ENCODE results near the gene BRF1. TPM values are rescaled to one million over a fixed set of nuclear protein-coding genes. Genes with fewer than 3 reads are reported as not detected.

The BRF1 gene
- total and polyA plus RNA-seq, 2 of the 13 experiments (the other 11 are each of a cell fraction or from before 2014, with no cell fraction given) = 5.1 to 11.0 TPM

GRCh38 chr14:105311838-105312237 is 11.0 kb upstream of the BRF1 start:
- Histone ChIP-seq H3K79me2 (ENCODE audit: insufficient read depth, low read length) (peaks cover 11% of the 10 kb centered on the region), H3K4me2 (ENCODE audit: low read depth, low read length) (no peak overlapping the region), H3K4me1 (ENCODE audit: insufficient read depth, low read length) (peaks cover 20% of the 10 kb centered on the region), H4K20me1 (ENCODE audit: insufficient read depth, low read length) (no peaks in the 10 kb centered on the region; the same call in 1 of the 2 replicates), H3K4me3 (replicated peaks in 1 of 3; ENCODE audit: insufficient read depth in 1 of 3, low read depth in 2 of 3, low read length in 3 of 3) (no peak overlapping the region), H3K9ac (ENCODE audit: insufficient read depth, low read depth, low read length) (no peak overlapping the region), H3K9me3 (ENCODE audit: low read length) (no peaks in the 10 kb centered on the region), H3K27ac (ENCODE audit: extremely low read length, insufficient read depth, low read length) (no peak overlapping the region), H3K27me3 (ENCODE audit: control insufficient read depth in 1 of 2, insufficient read depth in 2 of 2, low read length in 2 of 2) (no peaks in the 10 kb centered on the region), H3K36me3 (replicated peaks in 1 of 2; ENCODE audit: control insufficient read depth in 1 of 2, insufficient read depth in 2 of 2, low read length in 2 of 2) (no peaks in the 10 kb centered on the region), H2AFZ (ENCODE audit: low read length) (no peak overlapping the region)
- TF ChIP-seq MED1 (CRISPR knock-in tag; IDR thresholded peaks at IDR 0.05) = no peak
- WGBS (ENCODE audit: low lambda C conversion rate) = 81% methylated on average over 11 of the region's 12 CpGs
- in situ Hi-C loops (cut with HindIII; ENCODE audit: extremely low pct_ligation_motif_present, low pct_unique_long_range_greater_than_20kb) = no loop called here
- intact Hi-C loops (cut with micrococcal nuclease; ENCODE audit: unreplicated experiment) = loop anchor here (10.0 kb wide), 1 partner anchor 183 kb away; the partner anchor contains the start of gene TEDC1
- ChIA-PET POLR2A (interaction anchor here (1.1 kb wide), 1 partner anchor 11 kb away, joined by 4 read pairs; the partner anchor contains the start of gene BRF1), CTCF (ENCODE audit: low intra/inter-chr PET ratio, low total read pairs) (no interaction called here)
- BruUV-seq (replicated peaks) = no TSS peak
- DNase-seq (ENCODE audit: low spot score) (no peak), FAIRE-seq (no peak), ATAC-seq (no peak)

- peaks cover 16% of the 10 kb centered on the region for H3K4me1 ChIP-seq (ENCODE audit: insufficient read depth, low read length)
- no peaks in the 10 kb centered on the region for H3K79me2 ChIP-seq (ENCODE audit: insufficient read depth, low read length)
- H3K4me3 ChIP-seq (replicated peaks in 1 of 3; ENCODE audit: insufficient read depth in 1 of 3, low read depth in 2 of 3, low read length in 3 of 3) = no peak overlapping the region
- H3K9ac ChIP-seq (ENCODE audit: insufficient read depth, low read depth, low read length) = no peak overlapping the region
- POLR2A ChIA-PET = no interaction called here
- CTCF ChIA-PET (ENCODE audit: low intra/inter-chr PET ratio, low total read pairs) = no interaction called here
- no peaks in the 10 kb centered on the region for H3K9me3 ChIP-seq (ENCODE audit: low read length)
- WGBS (ENCODE audit: low lambda C conversion rate) = 76% methylated on average over 3 of the region's 8 CpGs
- in situ Hi-C loops (cut with HindIII; ENCODE audit: extremely low pct_ligation_motif_present, low pct_unique_long_range_greater_than_20kb) (no loop called here), intact Hi-C loops (cut with micrococcal nuclease; ENCODE audit: unreplicated experiment) (no loop called here)
- no peaks in the 10 kb centered on the region for H3K27me3 ChIP-seq (ENCODE audit: control insufficient read depth in 1 of 2, insufficient read depth in 2 of 2, low read length in 2 of 2)
- no TSS peak for BruUV-seq (replicated peaks)
- H4K20me1 ChIP-seq (ENCODE audit: insufficient read depth, low read length) = no peaks in the 10 kb centered on the region
- ATAC-seq = no peak
- DNase-seq (ENCODE audit: low spot score) = no peak
- no peak overlapping the region for H3K4me2 ChIP-seq (ENCODE audit: low read depth, low read length)
- H3K27ac ChIP-seq (ENCODE audit: extremely low read length, insufficient read depth, low read length) = no peak overlapping the region
- no peak for FAIRE-seq
- no peaks in the 10 kb centered on the region for H3K36me3 ChIP-seq (replicated peaks in 1 of 2; ENCODE audit: control insufficient read depth in 1 of 2, insufficient read depth in 2 of 2, low read length in 2 of 2)
- no peak overlapping the region for H2AFZ ChIP-seq (ENCODE audit: low read length)
- TF ChIP-seq KIAA2018 (CRISPR knock-in tag; IDR thresholded peaks at IDR 0.05; ENCODE audit: borderline replicate concordance) (no peak), HNRNPH1 (optimal IDR thresholded peaks at IDR 0.05; ENCODE audit: low read depth, low read length) (no peak), ZNF367 (CRISPR knock-in tag; IDR thresholded peaks at IDR 0.05; ENCODE audit: borderline replicate concordance) (no peak), ZBTB7A (CRISPR knock-in tag; IDR thresholded peaks at IDR 0.05) (no peak), IRF2 (CRISPR knock-in tag; IDR thresholded peaks at IDR 0.05) (no peak)
Observed at GRCh38 chr14:105309371-105309770, 8.6 kb upstream of the BRF1 start.

Measured in HepG2 (cell line).